H1 (cell line): ENCODE results near the gene PIGH. TPM values are rescaled to one million over a fixed set of nuclear protein-coding genes. Genes with fewer than 3 reads are reported as not detected.

Experiments used
- CTCF ChIA-PET: fragments of 300-600 bp; sonication (Branson Sonifier 250); formaldehyde crosslinking; loops from one replicate; lab custom pipeline; 2021; ENCODE audit not compliant: partially characterized antibody; lab: Charles Lee
- POLR2A ChIA-PET: fragments of 300-600 bp; sonication (Branson Sonifier 250); formaldehyde crosslinking; loops from one replicate; lab custom pipeline; 2021; ENCODE audit warnings: inconsistent platforms; ENCODE audit not compliant: partially characterized antibody; lab: Charles Lee
- DNase-seq, 2 experiments: peaks; one replicate each; pipeline versions ENCODE4 v3.0.0 to v3.0.0-alpha.2; 2010 to 2022; ENCODE audit warnings: low spot score in 2 of 2, low read depth in 1 of 2, mixed read lengths in 1 of 2
- FAIRE-seq: peaks from 2 replicates; lab custom pipeline; 2011; peaks lifted over from hg19 to GRCh38; lab: Jason Lieb, UNC
- H2AFZ ChIP-seq: 2 replicates; pipeline ENCODE4 v1.8.1; 2012; ENCODE audit warnings: low read length, inconsistent platforms
- H2AK5ac ChIP-seq: 2 replicates; pipeline ENCODE4 v1.6.1; 2013; ENCODE audit warnings: low read depth, low read length
- H2BK120ac ChIP-seq: replicated peaks from 2 replicates; pipeline ENCODE3; 2013; ENCODE audit warnings: low read depth, low read length, inconsistent platforms
- H2BK12ac ChIP-seq: 2 replicates; pipeline ENCODE4 v1.6.1; 2013; ENCODE audit warnings: low read depth, low read length
- H2BK15ac ChIP-seq: 2 replicates; pipeline ENCODE4 v1.6.1; 2013; ENCODE audit warnings: low read length
- H2BK20ac ChIP-seq: 2 replicates; pipeline ENCODE4 v1.6.1; 2013; ENCODE audit warnings: low read length
- H2BK5ac ChIP-seq: 2 replicates; pipeline ENCODE4 v1.6.1; 2013; ENCODE audit warnings: low read depth, low read length
- H3K14ac ChIP-seq: 2 replicates; pipeline ENCODE4 v1.6.1; 2013; ENCODE audit warnings: inconsistent platforms; ENCODE audit not compliant: insufficient read length
- H3K18ac ChIP-seq: 2 replicates; pipeline ENCODE4 v1.6.1; 2013; ENCODE audit warnings: low read length; ENCODE audit errors: extremely low read depth
- H3K23ac ChIP-seq: 2 replicates; pipeline ENCODE4 v1.6.1; 2013; ENCODE audit warnings: inconsistent platforms; ENCODE audit not compliant: insufficient read length
- H3K23me2 ChIP-seq: 2 replicates; pipeline ENCODE4 v1.6.1; 2013; ENCODE audit warnings: low read depth, low read length
- H3K27ac ChIP-seq: 2 replicates; pipeline ENCODE4 v1.6.1; 2011; ENCODE audit warnings: low read depth, low read length, inconsistent platforms
- H3K27me3 ChIP-seq, 4 experiments: replicated peaks in 1 of 4; 1 replicate in 1 of 4; 2 replicates in 3 of 4; pipeline versions ENCODE4 v1.6.1 to v1.8.1; 2011 to 2013; ENCODE audit warnings: low read length in 3 of 4, mild to moderate bottlenecking in 3 of 4, inconsistent platforms in 2 of 4, mixed read lengths in 2 of 4, moderate library complexity in 1 of 4; ENCODE audit not compliant: control insufficient read depth in 3 of 4, insufficient read depth in 3 of 4; ENCODE audit errors: extremely low read depth in 1 of 4
- H3K36me3 ChIP-seq, 4 experiments: 2 replicates each; pipeline versions ENCODE4 v1.6.1 to v1.8.1; 2011 to 2013; ENCODE audit warnings: mild to moderate bottlenecking in 4 of 4, low read length in 3 of 4, moderate library complexity in 2 of 4, control low read depth in 1 of 4, inconsistent platforms in 1 of 4; ENCODE audit not compliant: insufficient read depth in 4 of 4, control insufficient read depth in 2 of 4
- H3K4ac ChIP-seq: replicated peaks from 2 replicates; pipeline ENCODE3; 2013; ENCODE audit warnings: low read length, low read depth, mixed read lengths, inconsistent platforms; ENCODE audit not compliant: insufficient read length
- H3K4me1 ChIP-seq, 4 experiments: replicated peaks in 1 of 4; 1 replicate in 1 of 4; 2 replicates in 3 of 4; pipeline versions ENCODE4 v1.6.1 to v1.8.1; 2011 to 2013; ENCODE audit warnings: low read length in 3 of 4, inconsistent platforms in 2 of 4, mixed read lengths in 1 of 4; ENCODE audit not compliant: insufficient read depth in 4 of 4, control insufficient read depth in 3 of 4
- H3K4me2 ChIP-seq, 2 experiments: 2 replicates each; pipeline versions ENCODE4 v1.6.1 to v1.8.1; 2011 to 2013; ENCODE audit warnings: low read depth in 2 of 2, low read length in 2 of 2, control low read depth in 1 of 2, inconsistent platforms in 1 of 2, mild to moderate bottlenecking in 1 of 2; ENCODE audit not compliant: insufficient read depth in 1 of 2
- H3K4me3 ChIP-seq, 4 experiments: fragments of 200-600, 300-600 bp in 1 of 4; sonication (generic), shearing (Covaris generic), sonication (Bioruptor Twin) in 1 of 4; 2 replicates each; pipeline versions ENCODE4 v1.5.1 to v1.8.1; 2011 to 2016; ENCODE audit warnings: low read length in 4 of 4, low read depth in 3 of 4, control low read depth in 2 of 4, inconsistent platforms in 2 of 4, mild to moderate bottlenecking in 2 of 4, mixed read lengths in 1 of 4, moderate library complexity in 1 of 4; ENCODE audit not compliant: insufficient read depth in 2 of 4; ENCODE audit errors: extremely low read depth in 1 of 4
- H3K56ac ChIP-seq: replicated peaks from 2 replicates; pipeline ENCODE3; 2013; ENCODE audit warnings: low read depth, mild to moderate bottlenecking, mixed read lengths, low read length, inconsistent platforms; ENCODE audit not compliant: insufficient read length
- H3K79me1 ChIP-seq: 2 replicates; pipeline ENCODE4 v1.6.1; 2013; ENCODE audit warnings: low read depth, low read length, control low read depth
- H3K79me2 ChIP-seq, 2 experiments: 2 replicates each; pipeline versions ENCODE4 v1.6.1 to v1.8.1; 2012 to 2013; ENCODE audit warnings: low read length in 2 of 2, mild to moderate bottlenecking in 2 of 2, inconsistent platforms in 1 of 2; ENCODE audit not compliant: insufficient read depth in 2 of 2, control insufficient read depth in 1 of 2
- H3K9ac ChIP-seq, 4 experiments: replicated peaks in 1 of 4; 1 replicate in 1 of 4; 2 replicates in 3 of 4; pipeline versions ENCODE4 v1.6.1 to v1.8.1; 2011 to 2013; ENCODE audit warnings: low read depth in 3 of 4, low read length in 3 of 4, control low read depth in 2 of 4, mild to moderate bottlenecking in 2 of 4, moderate library complexity in 2 of 4, inconsistent platforms in 1 of 4; ENCODE audit errors: extremely low read depth in 1 of 4
- H3K9me3 ChIP-seq, 2 experiments: 2 replicates each; pipeline versions ENCODE4 v1.6.1 to v1.8.1; 2012 to 2013; ENCODE audit warnings: mild to moderate bottlenecking in 2 of 2, moderate library complexity in 2 of 2, control low read depth in 1 of 2, inconsistent platforms in 1 of 2, low read depth in 1 of 2, low read length in 1 of 2, mixed read lengths in 1 of 2; ENCODE audit not compliant: insufficient read depth in 2 of 2
- H4K20me1 ChIP-seq, 2 experiments: replicated peaks in 1 of 2; 2 replicates each; pipeline versions ENCODE3 to v1.8.1; 2011 to 2013; ENCODE audit warnings: inconsistent platforms in 2 of 2, low read length in 2 of 2, mild to moderate bottlenecking in 1 of 2; ENCODE audit not compliant: insufficient read depth in 2 of 2, control insufficient read depth in 1 of 2
- H4K5ac ChIP-seq: 2 replicates; pipeline ENCODE4 v1.6.1; 2013; ENCODE audit warnings: low read length, low read depth, mixed read lengths, inconsistent platforms; ENCODE audit not compliant: insufficient read length
- H4K8ac ChIP-seq: 2 replicates; pipeline ENCODE4 v1.8.0; 2013; ENCODE audit warnings: mild to moderate bottlenecking, moderate library complexity, low read length, inconsistent platforms; ENCODE audit not compliant: insufficient read depth; ENCODE audit errors: extremely low read depth
- H4K91ac ChIP-seq: replicated peaks from 2 replicates; pipeline ENCODE3; 2013; ENCODE audit warnings: low read length, mixed read lengths, inconsistent platforms; ENCODE audit not compliant: insufficient read length
- BCL11A ChIP-seq, 2 experiments: IDR thresholded peaks; one replicate each; pipeline ENCODE4 v1.6.1; 2011; ENCODE audit warnings: low read depth in 2 of 2, low read length in 2 of 2, mild to moderate bottlenecking in 2 of 2
- BRCA1 ChIP-seq: IDR thresholded peaks from 2 replicates; pipeline ENCODE4 v1.6.1; 2012; ENCODE audit warnings: low read depth, low read length, improper control_type of control experiment
- CREB1 ChIP-seq: IDR thresholded peaks from 2 replicates; pipeline ENCODE4 v1.6.1; 2012; ENCODE audit warnings: inconsistent platforms
- CTBP2 ChIP-seq: IDR thresholded peaks from 2 replicates; pipeline ENCODE4 v1.7.0; 2011; ENCODE audit warnings: borderline replicate concordance, mild to moderate bottlenecking, moderate library complexity, mixed read lengths, low read length; ENCODE audit not compliant: insufficient read depth, insufficient read length
- GTF2F1 ChIP-seq: IDR thresholded peaks from 2 replicates; pipeline ENCODE4 v1.6.1; 2012; ENCODE audit warnings: low read depth, low read length, improper control_type of control experiment, borderline replicate concordance
- JUND ChIP-seq: IDR thresholded peaks from 2 replicates; pipeline ENCODE4 v1.6.1; 2011; ENCODE audit warnings: mild to moderate bottlenecking, improper control_type of control experiment, low read length
- KDM1A ChIP-seq: fragments of 200-600, 300-600 bp; sonication (generic); IDR thresholded peaks from 2 replicates; pipeline ENCODE4 v1.7.1; 2016; ENCODE audit warnings: mild to moderate bottlenecking, low read length, borderline replicate concordance
- KDM5A ChIP-seq: fragments of 200-600 bp; IDR thresholded peaks from 2 replicates; pipeline ENCODE4 v1.7.1; 2012; ENCODE audit warnings: mild to moderate bottlenecking, low read length, inconsistent platforms, mixed read lengths
- RBBP5 ChIP-seq: IDR thresholded peaks from 2 replicates; pipeline ENCODE4 v1.7.1; 2012; ENCODE audit warnings: low read depth, mild to moderate bottlenecking, inconsistent platforms, low read length, moderate library complexity, borderline replicate concordance
- RFX5 ChIP-seq: IDR thresholded peaks from 2 replicates; pipeline ENCODE4 v1.6.1; 2011; ENCODE audit warnings: low read depth, low read length, improper control_type of control experiment, borderline replicate concordance
- RNF2 ChIP-seq: fragments of 200-900, 300-1000 bp; sonication (generic); IDR thresholded peaks from 2 replicates; pipeline ENCODE4 v1.7.1; 2016; ENCODE audit warnings: borderline replicate concordance, low read depth, mild to moderate bottlenecking, antibody characterized with exemption, low read length; ENCODE audit not compliant: poor library complexity, severe bottlenecking; ENCODE audit errors: missing control alignments
- SIX5 ChIP-seq: IDR thresholded peaks from 2 replicates; pipeline ENCODE4 v1.6.1; 2011; ENCODE audit warnings: mild to moderate bottlenecking, low read depth, low read length
- SP1 ChIP-seq: IDR thresholded peaks from 2 replicates; pipeline ENCODE4 v1.6.1; 2011; ENCODE audit warnings: low read depth, low read length
- SP4 ChIP-seq: IDR thresholded peaks from 2 replicates; pipeline ENCODE4 v1.6.1; 2012; ENCODE audit warnings: low read length, inconsistent platforms
- TAF1 ChIP-seq: IDR thresholded peaks from 2 replicates; pipeline ENCODE4 v1.6.1; 2011; ENCODE audit warnings: mild to moderate bottlenecking, low read depth, low read length
- WGBS, 2 experiments: shearing (Covaris generic) in 1 of 2; methylation state at CpG; one replicate each; pipeline versions ENCODE4 v1.1.6 to v1.1.7; 2013 to 2015; ENCODE audit warnings: low lambda C conversion rate in 2 of 2, mixed read lengths in 2 of 2, inconsistent platforms in 1 of 2, low coverage in 1 of 2, missing lambda C conversion rate in 1 of 2; ENCODE audit not compliant: insufficient replicate concordance in 2 of 2, insufficient coverage in 1 of 2, insufficient read length in 1 of 2; ENCODE audit errors: extremely low coverage in 1 of 2, missing lambda C conversion rate in 1 of 2; 5-methylcytosine and 5-hydroxymethylcytosine counted together
- polyA plus RNA-seq, 7 experiments: library from polyadenylated mRNA; depleted of rRNA in 3 of 7; stranded (reverse) in 5 of 7; unstranded in 2 of 7; fragments of >200 nt in 5 of 7; fragments of 200-250 nt in 2 of 7; gene quantifications; 1 replicate in 5 of 7; 2 replicates in 1 of 7; 4 replicates in 1 of 7; pipeline versions ENCODE4 v1.2.1 to v1.2.3, GENCODE V29; 2011 to 2013; ENCODE audit warnings: missing spikeins in 2 of 7, mixed read lengths in 2 of 7
- total RNA-seq: library from RNA; stranded (reverse); fragmentation: NEBNext Ultra II Directional; extraction: Animal tissue kit (Norgen Biotek cat#: 25700); gene quantifications from 2 replicates; pipeline ENCODE4 v1.2.1, GENCODE V29; 2021

Gene PIGH
- total and polyA plus RNA-seq, 2 of the 8 experiments (the other 6 are each of a cell fraction or from before 2014, with no cell fraction given), result 7.2 to 8.6 TPM

GRCh38 chr14:67579636-67580035 lies 20.4 kb downstream of the PIGH start:
- no peak for FAIRE-seq
- CTCF ChIA-PET, result interaction anchor here (0.6 to 28.8 kb wide), 11 partner anchors 9 to 156 kb away, joined by 3 to 924 read pairs (median 9); partner anchors contain the start of genes PLEKHH1 and RDH12
- no peak overlapping the region for H3K56ac ChIP-seq

More at GRCh38 chr14:67579636-67580035, 20.4 kb downstream of the PIGH start:
- no peaks in the 10 kb centered on the region for H3K9me3 ChIP-seq
- no peaks in the 10 kb centered on the region; the same call in 1 of the 2 replicates for H3K79me1 ChIP-seq
- H3K23ac ChIP-seq, result no peak overlapping the region
- POLR2A ChIA-PET, result interaction anchor here (1.1 to 1.2 kb wide), 3 partner anchors 9 to 119 kb away, joined by 3 read pairs; no protein-coding TSS in a partner anchor
- no peak overlapping the region for H2AFZ ChIP-seq
- H2BK20ac ChIP-seq, result no peak overlapping the region
- H3K27ac ChIP-seq, result no peak overlapping the region
- H2BK5ac ChIP-seq, result no peak overlapping the region
- no peak overlapping the region for H2BK15ac ChIP-seq
- H2BK12ac ChIP-seq, result no peak overlapping the region
- no peak overlapping the region for H3K4ac ChIP-seq
- peaks cover 6 to 19% (median 8%) of the 10 kb centered on the region in 4 experiments; a peak in 5 of 8 replicates for H3K36me3 ChIP-seq
- H4K8ac ChIP-seq, result no peak overlapping the region
- H4K5ac ChIP-seq, result no peak overlapping the region
- no peaks in the 10 kb centered on the region for H3K23me2 ChIP-seq
- H3K18ac ChIP-seq, result no peak overlapping the region
- TF ChIP-seq GTF2F1 (no peak), JUND (no peak), SIX5 (no peak), RBBP5 (no peak), RFX5 (no peak), TAF1 (no peak), RNF2 (no peak), CTBP2 (no peak), SP1 (no peak), SP4 (no peak), KDM5A (no peak), KDM1A (no peak), CREB1 (no peak), BRCA1 (no peak), BCL11A (IDR thresholded peaks at IDR 0.05; ENCODE audit: low read depth in 2 of 2, low read length in 2 of 2) (no peak)
- TF ChIP-seq, all 59 proteins: peak for 0
- no peaks in the 10 kb centered on the region for H3K4me1 ChIP-seq
- H3K4me3 ChIP-seq, result no peak overlapping the region
- no peak overlapping the region for H4K91ac ChIP-seq
- H2BK120ac ChIP-seq, result no peak overlapping the region
- no peaks in the 10 kb centered on the region for H3K27me3 ChIP-seq
- 93% methylated on average over 7 of the region's 7 CpGs; no CpG with 5 or more reads in 1 of the 2 experiments for WGBS, 2 experiments
- H3K4me2 ChIP-seq, result no peak overlapping the region
- H4K20me1 ChIP-seq, result peaks cover 0 to 3% of the 10 kb centered on the region in 2 experiments
- no peak for DNase-seq
- H2AK5ac ChIP-seq, result no peak overlapping the region
- no peak overlapping the region for H3K9ac ChIP-seq
- no peak overlapping the region for H3K14ac ChIP-seq
- no peaks in the 10 kb centered on the region for H3K79me2 ChIP-seq
